A673 (cell line): ENCODE measurements around the gene TXNDC5. TPM values are rescaled to one million over a fixed set of nuclear protein-coding genes. Genes with fewer than 3 reads are reported as not detected.

ENCODE experiments used
- BruUV-seq: library from RNA; stranded (reverse); fragments of 400-500 nt; replicated peaks from 2 replicates; lab custom pipeline; 2021; lab: Mats Ljungman, UMichigan
- CTCF ChIA-PET: fragments of 300-600 bp; sonication (Branson Sonifier 250); formaldehyde crosslinking; loops from one replicate; lab custom pipeline; 2022; ENCODE audit warnings: antibody characterized with exemption; lab: Charles Lee
- POLR2A ChIA-PET: fragments of 300-600 bp; sonication (Branson Sonifier 250); formaldehyde crosslinking; loops from one replicate; lab custom pipeline; 2022; ENCODE audit warnings: antibody characterized with exemption; ENCODE audit not compliant: low non-redundant PET; lab: Charles Lee
- DNase-seq: peaks from one replicate; pipeline ENCODE4 v3.0.0-alpha.2; 2015; ENCODE audit warnings: low spot score
- H3K27ac ChIP-seq: fragments of 200-600 bp; sonication (generic); 2 replicates; pipeline ENCODE4 v1.5.1; 2016; ENCODE audit warnings: mixed run types, low read depth, mild to moderate bottlenecking, mixed read lengths, antibody characterized with exemption, low read length; ENCODE audit not compliant: poor library complexity, severe bottlenecking
- H3K27me3 ChIP-seq: fragments of 200-600 bp; sonication (generic); replicated peaks from 2 replicates; pipeline ENCODE4 v1.6.1; 2017; ENCODE audit warnings: mixed run types, low read depth, mild to moderate bottlenecking, mixed read lengths, antibody characterized with exemption, low read length; ENCODE audit not compliant: insufficient read depth, poor library complexity
- H3K36me3 ChIP-seq: fragments of 200-600 bp; sonication (generic); 2 replicates; pipeline ENCODE4 v1.6.1; 2016; ENCODE audit warnings: mixed run types, mild to moderate bottlenecking, mixed read lengths, antibody characterized with exemption, low read length; ENCODE audit not compliant: insufficient read depth, poor library complexity, severe bottlenecking
- H3K4me1 ChIP-seq: fragments of 200-600 bp; sonication (generic); 2 replicates; pipeline ENCODE4 v1.6.1; 2017; ENCODE audit warnings: mixed run types, mild to moderate bottlenecking, mixed read lengths, antibody characterized with exemption, low read length; ENCODE audit not compliant: insufficient read depth, poor library complexity, severe bottlenecking
- H3K4me3 ChIP-seq: fragments of 200-600 bp; sonication (generic); 2 replicates; pipeline ENCODE4 v1.5.1; 2016; ENCODE audit warnings: low read depth, mixed run types, mild to moderate bottlenecking, mixed read lengths, low read length; ENCODE audit not compliant: poor library complexity, severe bottlenecking
- H3K9me3 ChIP-seq: fragments of 200-600 bp; sonication (generic); 2 replicates; pipeline ENCODE4 v1.6.1; 2016; ENCODE audit warnings: mixed run types, low read depth, mild to moderate bottlenecking, mixed read lengths, antibody characterized with exemption, low read length; ENCODE audit not compliant: poor library complexity, severe bottlenecking
- CTCF ChIP-seq: fragments of 300-800, 200-600 bp; sonication (generic); conservative IDR thresholded peaks from 2 replicates; pipeline ENCODE4 v1.5.1; 2017; ENCODE audit warnings: low read depth, mild to moderate bottlenecking, antibody characterized with exemption, low read length, moderate library complexity, mixed read lengths
- EZH2 ChIP-seq: fragments of 200-600 bp; sonication (generic); IDR thresholded peaks from 2 replicates; pipeline ENCODE4 v1.6.1; 2017; ENCODE audit warnings: borderline replicate concordance, low read depth, mild to moderate bottlenecking, mixed read lengths, antibody characterized with exemption, low read length; ENCODE audit not compliant: poor library complexity, severe bottlenecking
- intact Hi-C: fragments of 100-400 bp; cut with micrococcal nuclease; formaldehyde crosslinking; loops from one replicate; pipeline ENCODE4 v1.10.0; 2022; ENCODE audit not compliant: unreplicated experiment
- total RNA-seq: library from RNA; stranded (reverse); gene quantifications from 2 replicates; pipeline ENCODE4 v1.2.3, GENCODE V29; 2021

The TXNDC5 gene
- total RNA-seq, 1 experiment from 2014 or later: 134 TPM

DNA sequence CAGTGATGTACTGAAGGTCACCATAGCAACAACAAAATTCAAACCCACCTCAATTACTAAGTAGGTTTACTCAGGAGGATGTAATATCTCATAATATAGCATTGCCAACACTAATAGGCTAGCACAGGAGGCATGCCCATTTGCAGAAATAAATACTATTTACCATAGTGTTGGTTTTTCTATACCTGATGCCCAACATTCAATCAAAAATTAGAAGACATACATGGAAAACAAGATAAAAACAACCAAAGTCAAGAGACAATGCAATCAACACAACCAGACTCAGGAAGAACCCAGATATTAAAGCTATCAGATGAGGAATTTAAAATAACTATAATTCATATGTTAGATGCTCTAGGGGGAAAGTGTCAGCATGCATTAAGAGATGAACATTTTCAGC is 14.3 kb upstream of the TXNDC5 start:
- Histone ChIP-seq H3K4me3 (no peak overlapping the region), H3K4me1 (no peaks in the 10 kb centered on the region), H3K36me3 (no peaks in the 10 kb centered on the region), H3K27ac (no peak overlapping the region), H3K27me3 (no peaks in the 10 kb centered on the region), H3K9me3 (no peaks in the 10 kb centered on the region)
- DNase-seq: no peak
- ChIA-PET CTCF (no interaction called here), POLR2A (no interaction called here)
- no TSS peak for BruUV-seq
- no peak for TF ChIP-seq EZH2
- TF ChIP-seq CTCF: no peak
- intact Hi-C loops: no loop called here

GRCh38 chr6:7922596-7922995 is 12.0 kb upstream of the TXNDC5 start:
- TF ChIP-seq EZH2 (no peak), CTCF (no peak)
- ChIA-PET CTCF (no interaction called here), POLR2A (no interaction called here)
- Histone ChIP-seq H3K9me3 (no peaks in the 10 kb centered on the region), H3K27me3 (no peaks in the 10 kb centered on the region), H3K4me1 (no peaks in the 10 kb centered on the region), H3K4me3 (no peak overlapping the region), H3K27ac (no peak overlapping the region), H3K36me3 (no peaks in the 10 kb centered on the region)
- no peak for DNase-seq
- no TSS peak for BruUV-seq
- intact Hi-C loops: no loop called here

GRCh38 chr6:7921632-7922092 is 11.1 kb upstream of the TXNDC5 start:
- no peaks in the 10 kb centered on the region for H3K4me1 ChIP-seq
- no TSS peak for BruUV-seq
- intact Hi-C loops: no loop called here
- DNase-seq: no peak
- H3K4me3 ChIP-seq: no peak overlapping the region
- H3K36me3 ChIP-seq: no peaks in the 10 kb centered on the region
- ChIA-PET CTCF (no interaction called here), POLR2A (no interaction called here)
- no peaks in the 10 kb centered on the region for H3K27me3 ChIP-seq
- no peaks in the 10 kb centered on the region for H3K9me3 ChIP-seq
- no peak for TF ChIP-seq EZH2
- no peak for TF ChIP-seq CTCF
- no peak overlapping the region for H3K27ac ChIP-seq
